H1 (cell line): ENCODE data around the gene HSPBP1. TPM values are rescaled to one million over a fixed set of nuclear protein-coding genes. Genes with fewer than 3 reads are reported as not detected.

Source experiments
- ATF3 ChIP-seq: IDR thresholded peaks from 2 replicates; pipeline ENCODE4 v1.6.1; 2011; ENCODE audit warnings: low read depth, mild to moderate bottlenecking, low read length; ENCODE audit not compliant: insufficient read depth
- POU5F1 ChIP-seq: IDR thresholded peaks from 2 replicates; pipeline ENCODE4 v1.6.1; 2011; ENCODE audit warnings: low read depth, mild to moderate bottlenecking, low read length, moderate library complexity
- RAD21 ChIP-seq, 2 experiments: IDR thresholded peaks in 1 of 2; conservative IDR thresholded peaks in 1 of 2; 2 replicates each; pipeline ENCODE4 v1.6.1; 2011; ENCODE audit warnings: low read depth in 2 of 2, low read length in 2 of 2, improper control_type of control experiment in 1 of 2, inconsistent platforms in 1 of 2, mild to moderate bottlenecking in 1 of 2, moderate library complexity in 1 of 2
- RFX5 ChIP-seq: IDR thresholded peaks from 2 replicates; pipeline ENCODE4 v1.6.1; 2011; ENCODE audit warnings: low read depth, low read length, improper control_type of control experiment, borderline replicate concordance
- SIN3A ChIP-seq, 2 experiments: IDR thresholded peaks in 1 of 2; conservative IDR thresholded peaks in 1 of 2; 2 replicates each; pipeline ENCODE4 v1.6.1; 2011 to 2012; ENCODE audit warnings: low read length in 2 of 2, improper control_type of control experiment in 1 of 2, low read depth in 1 of 2, mild to moderate bottlenecking in 1 of 2
- SIRT6 ChIP-seq: IDR thresholded peaks from one replicate; pipeline ENCODE4 v1.7.1; 2012; ENCODE audit warnings: low read length, inconsistent platforms
- TBP ChIP-seq: IDR thresholded peaks from 2 replicates; pipeline ENCODE4 v1.6.1; 2011; ENCODE audit warnings: low read depth, low read length, improper control_type of control experiment
- USF2 ChIP-seq: IDR thresholded peaks from 2 replicates; pipeline ENCODE4 v1.6.1; 2011; ENCODE audit warnings: low read length, improper control_type of control experiment
- polyA plus RNA-seq, 7 experiments: library from polyadenylated mRNA; depleted of rRNA in 3 of 7; stranded (reverse) in 5 of 7; unstranded in 2 of 7; fragments of >200 nt in 5 of 7; fragments of 200-250 nt in 2 of 7; gene quantifications; 1 replicate in 5 of 7; 2 replicates in 1 of 7; 4 replicates in 1 of 7; pipeline versions ENCODE4 v1.2.1 to v1.2.3, GENCODE V29; 2011 to 2013; ENCODE audit warnings: missing spikeins in 2 of 7, mixed read lengths in 2 of 7
- total RNA-seq: library from RNA; stranded (reverse); fragmentation: NEBNext Ultra II Directional; extraction: Animal tissue kit (Norgen Biotek cat#: 25700); gene quantifications from 2 replicates; pipeline ENCODE4 v1.2.1, GENCODE V29; 2021

The HSPBP1 gene
- total and polyA plus RNA-seq, 2 of the 8 experiments (the other 6 are each of a cell fraction or from before 2014, with no cell fraction given): 63.4 to 100 TPM

- no peak for TF ChIP-seq USF2
- no peak for TF ChIP-seq RAD21 (IDR thresholded peaks at IDR 0.05 in 1 of 2, conservative IDR thresholded peaks at IDR 0.05 in 1 of 2; ENCODE audit: low read depth in 2 of 2, low read length in 2 of 2)
- TF ChIP-seq RFX5: no peak
- TF ChIP-seq SIRT6: no peak
- TF ChIP-seq ATF3: no peak
- TF ChIP-seq TBP: no peak
- TF ChIP-seq SIN3A (conservative IDR thresholded peaks at IDR 0.05 in 1 of 2, IDR thresholded peaks at IDR 0.05 in 1 of 2; ENCODE audit: low read depth in 1 of 2, low read length in 2 of 2): no peak
- no peak for TF ChIP-seq POU5F1
Measured at GRCh38 chr19:55229789-55230182, 50.1 kb downstream of the HSPBP1 start (continued).
